BLaER1 treated with 17β-estradiol and CSF1 and Interleukin-3, amounts not matched to agents 10 nM and 100 nM (cell line): ENCODE measurements around the gene AGTRAP.
A peak's percentile ranks its signal among the peaks of the same experiment; 100 is the strongest.

Source experiments
- H3K27ac ChIP-seq, 11 experiments: shearing (Covaris generic); formaldehyde crosslinking; 2 replicates each; pipeline ENCODE4 v1.8.1; 2022
- H3K27me3 ChIP-seq, 11 experiments: shearing (Covaris generic); formaldehyde crosslinking; 2 replicates each; pipeline ENCODE4 v1.8.1; 2022
- H3K36me3 ChIP-seq, 11 experiments: shearing (Covaris generic); formaldehyde crosslinking; 2 replicates each; pipeline ENCODE4 v1.8.1; 2022
- H3K4me1 ChIP-seq, 10 experiments: shearing (Covaris generic); formaldehyde crosslinking; 2 replicates each; pipeline ENCODE4 v1.8.1; 2022
- H3K4me2 ChIP-seq, 11 experiments: shearing (Covaris generic); formaldehyde crosslinking; 2 replicates each; pipeline ENCODE4 v1.8.1; 2022
- H3K4me3 ChIP-seq, 10 experiments: shearing (Covaris generic); formaldehyde crosslinking; 2 replicates each; pipeline ENCODE4 v1.8.1; 2022
- H3K9ac ChIP-seq, 11 experiments: shearing (Covaris generic); formaldehyde crosslinking; 2 replicates each; pipeline ENCODE4 v1.8.1; 2022
- H3K9me3 ChIP-seq, 11 experiments: shearing (Covaris generic); formaldehyde crosslinking; replicated peaks in 1 of 11; 2 replicates each; pipeline ENCODE4 v1.8.1; 2022
- H4K20me1 ChIP-seq, 11 experiments: shearing (Covaris generic); formaldehyde crosslinking; 2 replicates each; pipeline ENCODE4 v1.8.1; 2022
- Cebpa-rat ChIP-seq, 11 experiments: shearing (Covaris generic); IDR thresholded peaks; 2 replicates each; pipeline ENCODE4 v1.8.1; 2022

AGTRAP gene

GRCh38 chr1:11703357-11704193 lies 32.4 kb upstream of the AGTRAP start:
- Histone ChIP-seq H3K36me3 (peaks cover 0 to 52% (median 24%) of the 10 kb centered on the region in 11 experiments; a peak in 13 of 22 replicates), H4K20me1 (peaks cover 0 to 100% (median 89%) of the 10 kb centered on the region in 11 experiments; a peak in 18 of 22 replicates), H3K9ac (peak overlapping the region in 9 of 11 experiments; percentile 27 to 68 (median 41); a peak in 16 of 22 replicates), H3K4me2 (peak overlapping the region; percentile 76 to 97 (median 92)), H3K4me3 (peak overlapping the region in 3 of 10 experiments; percentile 12 to 18 (median 16); a peak in 1 of 20 replicates), H3K27me3 (peaks cover 0 to 17% (median 0%) of the 10 kb centered on the region in 11 experiments; a peak in 4 of 22 replicates), H3K27ac (peak overlapping the region in 8 of 11 experiments; percentile 9 to 76 (median 50); a peak in 15 of 22 replicates), H3K4me1 (peaks cover 56 to 100% (median 100%) of the 10 kb centered on the region in 10 experiments), H3K9me3 (no peaks in the 10 kb centered on the region)
- no peak for TF ChIP-seq Cebpa-rat (IDR thresholded peaks at IDR 0.05)

- Histone ChIP-seq H3K4me2 (peak overlapping the region; percentile 76 to 97 (median 92)), H3K9ac (peak overlapping the region in 8 of 11 experiments; percentile 27 to 68 (median 42); a peak in 15 of 22 replicates), H3K36me3 (peaks cover 0 to 52% (median 29%) of the 10 kb centered on the region in 11 experiments; a peak in 16 of 22 replicates), H3K27me3 (peaks cover 0 to 17% (median 0%) of the 10 kb centered on the region in 11 experiments; a peak in 4 of 22 replicates), H4K20me1 (peaks cover 0 to 100% (median 87%) of the 10 kb centered on the region in 11 experiments; a peak in 18 of 22 replicates), H3K9me3 (no peaks in the 10 kb centered on the region), H3K4me3 (peak overlapping the region in 1 of 10 experiments; percentile 16; a peak in 1 of 20 replicates), H3K4me1 (peaks cover 56 to 100% (median 100%) of the 10 kb centered on the region in 10 experiments), H3K27ac (peak overlapping the region in 8 of 11 experiments; percentile 9 to 76 (median 50); a peak in 14 of 22 replicates)
- no peak for TF ChIP-seq Cebpa-rat (IDR thresholded peaks at IDR 0.05)
Observed at GRCh38 chr1:11704194-11704529, 31.8 kb upstream of the AGTRAP start.

- no peak for TF ChIP-seq Cebpa-rat (IDR thresholded peaks at IDR 0.05)
- peaks cover 0 to 16% (median 0%) of the 10 kb centered on the region in 11 experiments; a peak in 4 of 22 replicates for H3K27me3 ChIP-seq
- H3K27ac ChIP-seq = peak overlapping the region in 8 of 11 experiments; percentile 9 to 76 (median 50); a peak in 13 of 22 replicates
- peaks cover 0 to 59% (median 37%) of the 10 kb centered on the region in 11 experiments; a peak in 16 of 22 replicates for H3K36me3 ChIP-seq
- H3K4me1 ChIP-seq = peaks cover 56 to 98% (median 96%) of the 10 kb centered on the region in 10 experiments
- peak overlapping the region; percentile 76 to 97 (median 92) for H3K4me2 ChIP-seq
- H3K4me3 ChIP-seq = no peak overlapping the region
- peaks cover 0 to 98% (median 82%) of the 10 kb centered on the region in 11 experiments; a peak in 18 of 22 replicates for H4K20me1 ChIP-seq
- H3K9me3 ChIP-seq = no peaks in the 10 kb centered on the region
- H3K9ac ChIP-seq = peak overlapping the region in 8 of 11 experiments; percentile 28 to 68 (median 42); a peak in 14 of 22 replicates
Observed at GRCh38 chr1:11704691-11705475, 31.1 kb upstream of the AGTRAP start.

GRCh38 chr1:11705596-11705995 lies 30.3 kb upstream of the AGTRAP start:
- no peak for TF ChIP-seq Cebpa-rat (IDR thresholded peaks at IDR 0.05)
- Histone ChIP-seq H3K27me3 (peaks cover 0 to 9% (median 0%) of the 10 kb centered on the region in 11 experiments; a peak in 4 of 22 replicates), H3K4me1 (peaks cover 50 to 90% (median 89%) of the 10 kb centered on the region in 10 experiments), H3K27ac (peak overlapping the region in 6 of 11 experiments; percentile 4 to 76 (median 56); a peak in 6 of 22 replicates), H3K9ac (peak overlapping the region in 8 of 11 experiments; percentile 28 to 68 (median 42); a peak in 10 of 22 replicates), H4K20me1 (peaks cover 0 to 91% (median 77%) of the 10 kb centered on the region in 11 experiments; a peak in 18 of 22 replicates), H3K4me3 (no peak overlapping the region), H3K9me3 (no peaks in the 10 kb centered on the region), H3K36me3 (peaks cover 0 to 66% (median 44%) of the 10 kb centered on the region in 11 experiments; a peak in 16 of 22 replicates), H3K4me2 (peak overlapping the region in 10 of 11 experiments; percentile 21 to 97 (median 92); a peak in 18 of 22 replicates)

GRCh38 chr1:11706292-11706691 lies 29.6 kb upstream of the AGTRAP start:
- Histone ChIP-seq H4K20me1 (peaks cover 0 to 88% (median 70%) of the 10 kb centered on the region in 11 experiments; a peak in 18 of 22 replicates), H3K27me3 (peaks cover 0 to 2% (median 0%) of the 10 kb centered on the region in 11 experiments; a peak in 4 of 22 replicates), H3K9me3 (no peaks in the 10 kb centered on the region), H3K4me3 (no peak overlapping the region), H3K4me2 (peak overlapping the region in 9 of 11 experiments; percentile 85 to 97 (median 93); a peak in 19 of 22 replicates), H3K9ac (peak overlapping the region in 6 of 11 experiments; percentile 6 to 68 (median 42); a peak in 6 of 22 replicates), H3K27ac (peak overlapping the region in 6 of 11 experiments; percentile 4 to 76 (median 60); a peak in 9 of 22 replicates), H3K36me3 (peaks cover 0 to 72% (median 49%) of the 10 kb centered on the region in 11 experiments; a peak in 17 of 22 replicates), H3K4me1 (peaks cover 43 to 83% (median 82%) of the 10 kb centered on the region in 10 experiments)
- no peak for TF ChIP-seq Cebpa-rat (IDR thresholded peaks at IDR 0.05)

GRCh38 chr1:11707621-11708276 lies 28.2 kb upstream of the AGTRAP start:
- Histone ChIP-seq H3K4me1 (peaks cover 40 to 69% (median 67%) of the 10 kb centered on the region in 10 experiments), H3K4me2 (peak overlapping the region; percentile 55 to 97 (median 92)), H3K27me3 (no peaks in the 10 kb centered on the region), H4K20me1 (peaks cover 0 to 77% (median 59%) of the 10 kb centered on the region in 11 experiments; a peak in 18 of 22 replicates), H3K4me3 (peak overlapping the region in 2 of 10 experiments; percentile 9 to 21; a peak in 2 of 20 replicates), H3K9me3 (no peaks in the 10 kb centered on the region), H3K27ac (peak overlapping the region in 9 of 11 experiments; percentile 21 to 81 (median 65); a peak in 17 of 22 replicates), H3K9ac (peak overlapping the region in 10 of 11 experiments; percentile 1 to 73 (median 40); a peak in 16 of 22 replicates), H3K36me3 (peaks cover 0 to 72% (median 51%) of the 10 kb centered on the region in 11 experiments; a peak in 18 of 22 replicates)
- TF ChIP-seq Cebpa-rat (IDR thresholded peaks at IDR 0.05) = no peak

- Histone ChIP-seq H4K20me1 (peaks cover 0 to 67% (median 49%) of the 10 kb centered on the region in 11 experiments; a peak in 18 of 22 replicates), H3K36me3 (peaks cover 0 to 79% (median 61%) of the 10 kb centered on the region in 11 experiments; a peak in 18 of 22 replicates), H3K9ac (peak overlapping the region in 7 of 11 experiments; percentile 32 to 73 (median 53); a peak in 9 of 22 replicates), H3K4me2 (peak overlapping the region; percentile 55 to 97 (median 92)), H3K4me3 (no peak overlapping the region), H3K27me3 (no peaks in the 10 kb centered on the region), H3K9me3 (no peaks in the 10 kb centered on the region), H3K4me1 (peaks cover 30 to 59% (median 57%) of the 10 kb centered on the region in 10 experiments), H3K27ac (peak overlapping the region in 8 of 11 experiments; percentile 21 to 81 (median 69); a peak in 16 of 22 replicates)
- peak in 3 of 11 experiments; percentile 40 to 65 (median 42); a peak in 4 of 22 replicates for TF ChIP-seq Cebpa-rat (IDR thresholded peaks at IDR 0.05)
Observed at GRCh38 chr1:11708554-11709350, 27.2 kb upstream of the AGTRAP start.
